HEK293T (cell line): ENCODE data around the gene TTC7B.

Experiments used
- ARNT ChIP-seq: fragments of 450-650 bp; IDR thresholded peaks from 2 replicates; pipeline ENCODE4 v1.6.1; 2017; ENCODE audit warnings: mild to moderate bottlenecking
- BHLHE40 ChIP-seq: fragments of 450-650 bp; IDR thresholded peaks from 2 replicates; pipeline ENCODE4 v1.6.1; 2016; ENCODE audit warnings: mild to moderate bottlenecking, moderate library complexity, borderline replicate concordance
- ELF4 ChIP-seq: fragments of 450-650 bp; IDR thresholded peaks from 2 replicates; pipeline ENCODE4 v1.6.1; 2017; ENCODE audit warnings: antibody characterized with exemption
- LEF1 ChIP-seq: fragments of 450-650 bp; IDR thresholded peaks from 2 replicates; pipeline ENCODE4 v1.6.1; 2017; ENCODE audit warnings: mild to moderate bottlenecking, borderline replicate concordance
- NFRKB ChIP-seq: fragments of 450-650 bp; IDR thresholded peaks from 2 replicates; pipeline ENCODE4 v1.6.1; 2016; ENCODE audit warnings: mild to moderate bottlenecking, moderate library complexity

DNA sequence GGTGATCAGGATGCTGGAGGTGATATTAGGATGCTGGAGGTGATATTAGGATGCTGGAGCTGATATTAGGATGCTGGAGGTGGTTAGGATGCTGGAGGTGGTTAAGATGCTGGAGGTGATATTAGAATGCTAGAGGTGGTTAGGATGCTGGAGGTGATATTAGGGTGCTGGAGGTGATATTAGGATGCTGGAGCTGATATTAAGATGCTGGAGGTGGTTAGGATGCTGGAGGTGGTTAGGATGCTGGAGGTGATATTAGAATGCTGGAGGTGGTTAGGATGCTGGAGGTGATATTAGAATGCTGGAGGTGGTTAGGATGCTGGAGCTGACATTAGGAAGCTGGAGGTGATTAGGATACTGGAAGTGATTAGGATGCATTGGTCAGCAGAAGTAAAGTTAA lies 318.0 kb downstream of the TTC7B start:
- TF ChIP-seq ARNT (no peak), BHLHE40 (no peak), ELF4 (no peak), LEF1 (no peak), NFRKB (no peak)
